Right renal cortex interstitium (tissue), 3 donors: ENCODE measurements around the gene USP3. TPM values are rescaled to one million over a fixed set of nuclear protein-coding genes. Genes with fewer than 3 reads are reported as not detected.

ENCODE experiments used
- DNase-seq, 3 donors: peaks; one replicate each; pipeline ENCODE4 v3.0.0-alpha.2; 2013; ENCODE audit warnings: low read depth in 3 of 3, low spot score in 2 of 3
- polyA plus RNA-seq, 3 donors: library from polyadenylated mRNA; unstranded; fragments of 120-200 nt; gene quantifications; one replicate each; pipeline ENCODE4 v1.2.1, GENCODE V29; 2013; ENCODE audit not compliant: insufficient read length in 3 of 3

The USP3 gene
- polyA plus RNA-seq, 3 donors: 36.9 to 37.5 (median 37.4) TPM

GRCh38 chr15:63634154-63634553 lies 129.8 kb downstream of the USP3 start:
- no peak for DNase-seq

GRCh38 chr15:63636518-63637061 lies 132.2 kb downstream of the USP3 start:
- no peak for DNase-seq

GRCh38 chr15:63638839-63639238 lies 134.4 kb downstream of the USP3 start:
- DNase-seq: no peak

- DNase-seq: no peak
Observed at GRCh38 chr15:63640146-63640545, 135.8 kb downstream of the USP3 start.

Other genes starting within 250 kb of the USP3 start
- gene APH1B, start 227.0 kb upstream of the USP3 start, polyA plus RNA-seq: 10 to 100 TPM; 17.1 to 18.5 (median 18.4) TPM
- 100 to 1,000 TPM; 137 to 154 (median 151) TPM for gene CA12, start 122.7 kb upstream of the USP3 start, polyA plus RNA-seq
- 1 to 10 TPM; 1.6 to 2.1 (median 1.6) TPM for gene FBXL22, start 92.8 kb downstream of the USP3 start, polyA plus RNA-seq